ENCODE measurements around the gene TMEM106C. TPM values are rescaled to one million over a fixed set of nuclear protein-coding genes. Genes with fewer than 3 reads are reported as not detected.

TMEM106C gene
- total and polyA plus RNA-seq, 2 of the 4 experiments (the other 2 are of a cell fraction): 72.1 to 74.6 TPM

DNA sequence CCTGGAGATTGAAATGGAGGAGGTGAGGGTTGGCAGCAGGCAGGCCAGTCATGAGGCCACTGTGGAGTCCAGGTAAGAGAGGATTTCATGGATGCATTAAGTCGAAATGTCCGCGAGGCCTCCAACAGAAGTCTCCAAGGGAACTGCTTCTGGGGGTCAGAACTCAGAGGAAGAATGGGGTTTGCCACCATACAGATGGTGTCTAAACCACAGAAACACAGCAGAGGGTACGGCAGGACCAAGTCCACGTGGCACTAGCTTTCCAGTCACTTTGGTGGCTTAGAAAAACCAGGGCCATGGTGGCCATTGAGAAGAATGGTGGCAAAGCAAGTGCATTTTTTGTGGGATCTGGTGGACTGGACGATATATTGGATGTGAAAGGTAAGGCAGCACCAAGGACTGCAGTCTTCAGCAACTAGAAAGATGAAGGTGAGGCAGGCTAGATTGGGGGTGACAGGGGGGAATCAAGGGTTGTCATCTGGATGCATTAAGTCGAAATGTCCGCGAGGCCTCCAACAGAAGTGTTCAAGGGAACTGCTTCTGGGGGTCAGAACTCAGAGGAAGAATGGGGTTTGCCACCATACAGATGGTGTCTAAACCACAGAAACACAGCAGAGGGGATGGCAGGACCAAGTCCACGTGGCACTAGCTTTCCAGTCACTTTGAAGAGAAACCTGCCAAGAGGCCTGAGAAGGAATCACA is 22.5 kb upstream of the TMEM106C start:
- H3K4me2 ChIP-seq (ENCODE audit: low read depth, low read length): no peak overlapping the region
- intact Hi-C loops (cut with micrococcal nuclease): no loop called here
- H3K4me1 ChIP-seq (ENCODE audit: control insufficient read depth, insufficient read depth, low read length): peaks cover 3% of the 10 kb centered on the region
- no peak overlapping the region for H4K8ac ChIP-seq (ENCODE audit: low read depth in 2 of 2, low read length in 2 of 2)
- no peak overlapping the region for H3K18ac ChIP-seq (ENCODE audit: low read depth, low read length)
- peaks cover 14% of the 10 kb centered on the region for H3K27me3 ChIP-seq (ENCODE audit: control insufficient read depth, insufficient read depth, low read length)
- in situ Hi-C loops (cut with MboI; ENCODE audit: low sequenced_read_pairs): no loop called here
- no peaks in the 10 kb centered on the region for H3K36me3 ChIP-seq (ENCODE audit: control insufficient read depth, insufficient read depth, low read length)
- no peak overlapping the region for H3K27ac ChIP-seq (ENCODE audit: insufficient read depth, low read length)
- no peak overlapping the region for H4K91ac ChIP-seq (ENCODE audit: insufficient read depth, low read depth, low read length)
- no peak overlapping the region for H2BK120ac ChIP-seq (ENCODE audit: low read depth, low read length)
- no peak overlapping the region for H3K23ac ChIP-seq (ENCODE audit: low read depth, low read length)
- peaks cover 10% of the 10 kb centered on the region; the same call in 1 of the 2 replicates for H3K9me1 ChIP-seq (ENCODE audit: insufficient read depth, low read length)
- H2BK15ac ChIP-seq (ENCODE audit: low read depth, low read length): no peak overlapping the region
- no peak for ATAC-seq (ENCODE audit: low read depth)
- H2AFZ ChIP-seq (replicated peaks; ENCODE audit: low read length, poor library complexity): no peak overlapping the region
- H3K56ac ChIP-seq (ENCODE audit: extremely low read depth, insufficient read depth, low read length): no peak overlapping the region
- H4K20me1 ChIP-seq (ENCODE audit: insufficient read depth, low read length): no peaks in the 10 kb centered on the region; the same call in 1 of the 2 replicates
- no peak overlapping the region for H4K5ac ChIP-seq (ENCODE audit: low read depth, low read length)
- no peaks in the 10 kb centered on the region for H3K79me1 ChIP-seq (ENCODE audit: low read depth in 1 of 2, low read length in 2 of 2)
- dilution Hi-C loops (cut with HindIII; ENCODE audit: low sequenced_read_pairs, unreplicated experiment): no loop called here
- TF ChIP-seq, protein P1, sequence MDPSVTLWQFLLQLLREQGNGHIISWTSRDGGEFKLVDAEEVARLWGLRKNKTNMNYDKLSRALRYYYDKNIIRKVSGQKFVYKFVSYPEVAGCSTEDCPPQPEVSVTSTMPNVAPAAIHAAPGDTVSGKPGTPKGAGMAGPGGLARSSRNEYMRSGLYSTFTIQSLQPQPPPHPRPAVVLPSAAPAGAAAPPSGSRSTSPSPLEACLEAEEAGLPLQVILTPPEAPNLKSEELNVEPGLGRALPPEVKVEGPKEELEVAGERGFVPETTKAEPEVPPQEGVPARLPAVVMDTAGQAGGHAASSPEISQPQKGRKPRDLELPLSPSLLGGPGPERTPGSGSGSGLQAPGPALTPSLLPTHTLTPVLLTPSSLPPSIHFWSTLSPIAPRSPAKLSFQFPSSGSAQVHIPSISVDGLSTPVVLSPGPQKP (IDR thresholded peaks at IDR 0.05; ENCODE audit: borderline replicate concordance, low read depth, low read length): no peak
- TF ChIP-seq CHD1 (IDR thresholded peaks at IDR 0.05; ENCODE audit: low read depth, low read length): no peak
- TF ChIP-seq, protein P2, sequence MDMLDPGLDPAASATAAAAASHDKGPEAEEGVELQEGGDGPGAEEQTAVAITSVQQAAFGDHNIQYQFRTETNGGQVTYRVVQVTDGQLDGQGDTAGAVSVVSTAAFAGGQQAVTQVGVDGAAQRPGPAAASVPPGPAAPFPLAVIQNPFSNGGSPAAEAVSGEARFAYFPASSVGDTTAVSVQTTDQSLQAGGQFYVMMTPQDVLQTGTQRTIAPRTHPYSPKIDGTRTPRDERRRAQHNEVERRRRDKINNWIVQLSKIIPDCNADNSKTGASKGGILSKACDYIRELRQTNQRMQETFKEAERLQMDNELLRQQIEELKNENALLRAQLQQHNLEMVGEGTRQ (IDR thresholded peaks at IDR 0.05; ENCODE audit: low read depth, low read length): no peak
- TF ChIP-seq RCOR1 (IDR thresholded peaks at IDR 0.05; ENCODE audit: insufficient replicate concordance, low read length): no peak
- no peak for TF ChIP-seq MXI1 (IDR thresholded peaks at IDR 0.05; ENCODE audit: borderline replicate concordance, low read depth, low read length)
- TF ChIP-seq BHLHE40 (IDR thresholded peaks at IDR 0.05; ENCODE audit: low read depth, low read length): no peak
- TF ChIP-seq RAD21 (IDR thresholded peaks at IDR 0.05; ENCODE audit: low read length): no peak
- TF ChIP-seq NFE2L2 (IDR thresholded peaks at IDR 0.05; ENCODE audit: low read depth, low read length): no peak
- no peak for TF ChIP-seq MAZ (IDR thresholded peaks at IDR 0.05; ENCODE audit: borderline replicate concordance, low read depth, low read length)
- TF ChIP-seq POLR2A (IDR thresholded peaks at IDR 0.05; ENCODE audit: low read depth, low read length): no peak
- no peak for TF ChIP-seq MAFK (IDR thresholded peaks at IDR 0.05; ENCODE audit: low read depth, low read length)
- ChIA-PET POLR2A (ENCODE audit: unreplicated experiment) (no interaction called here), CTCF (interaction anchor here (0.6 kb wide), 1 partner anchor 729 kb away, joined by 3 read pairs; no protein-coding TSS in a partner anchor)
- H3K9me3 ChIP-seq (ENCODE audit: control insufficient read depth, insufficient read depth, low read length): no peaks in the 10 kb centered on the region
- no peak overlapping the region for H3K4me3 ChIP-seq (ENCODE audit: insufficient read depth, low read depth, low read length)
- H2AK9ac ChIP-seq (replicated peaks; ENCODE audit: low read depth, low read length, poor library complexity): no peak overlapping the region
- H3K4ac ChIP-seq (ENCODE audit: low read depth, low read length): no peak overlapping the region
- DNase-seq: no peak
- no peak overlapping the region for H2BK5ac ChIP-seq (ENCODE audit: low read depth, low read length, poor library complexity, severe bottlenecking)
- H2AK5ac ChIP-seq (ENCODE audit: low read depth, low read length): peak overlapping the region; percentile 43; the same call in 1 of the 2 replicates
- no peak overlapping the region for H2BK20ac ChIP-seq (ENCODE audit: low read depth, low read length)
- H3K9ac ChIP-seq (ENCODE audit: low read depth, low read length): no peak overlapping the region
- whole genome bisulfite sequencing, 2 experiments (ENCODE audit: extremely low coverage in 2 of 2, insufficient read length in 1 of 2): 86% methylated on average over 4 of the region's 10 CpGs; no CpG with 5 or more reads in 1 of the 2 experiments
- no TSS peak for BruUV-seq (replicated peaks)
- no peak overlapping the region for H3K14ac ChIP-seq (replicated peaks; ENCODE audit: low read depth, low read length)

All from IMR-90 (cell line).